ENCODE measurements around the gene CAMK2A.

GRCh38 chr5:150319484-150319790 lies 29.9 kb upstream of the CAMK2A start:
- TF ChIP-seq, protein P1, sequence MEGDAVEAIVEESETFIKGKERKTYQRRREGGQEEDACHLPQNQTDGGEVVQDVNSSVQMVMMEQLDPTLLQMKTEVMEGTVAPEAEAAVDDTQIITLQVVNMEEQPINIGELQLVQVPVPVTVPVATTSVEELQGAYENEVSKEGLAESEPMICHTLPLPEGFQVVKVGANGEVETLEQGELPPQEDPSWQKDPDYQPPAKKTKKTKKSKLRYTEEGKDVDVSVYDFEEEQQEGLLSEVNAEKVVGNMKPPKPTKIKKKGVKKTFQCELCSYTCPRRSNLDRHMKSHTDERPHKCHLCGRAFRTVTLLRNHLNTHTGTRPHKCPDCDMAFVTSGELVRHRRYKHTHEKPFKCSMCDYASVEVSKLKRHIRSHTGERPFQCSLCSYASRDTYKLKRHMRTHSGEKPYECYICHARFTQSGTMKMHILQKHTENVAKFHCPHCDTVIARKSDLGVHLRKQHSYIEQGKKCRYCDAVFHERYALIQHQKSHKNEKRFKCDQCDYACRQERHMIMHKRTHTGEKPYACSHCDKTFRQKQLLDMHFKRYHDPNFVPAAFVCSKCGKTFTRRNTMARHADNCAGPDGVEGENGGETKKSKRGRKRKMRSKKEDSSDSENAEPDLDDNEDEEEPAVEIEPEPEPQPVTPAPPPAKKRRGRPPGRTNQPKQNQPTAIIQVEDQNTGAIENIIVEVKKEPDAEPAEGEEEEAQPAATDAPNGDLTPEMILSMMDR (conservative IDR thresholded peaks at IDR 0.05), result no peak
- TF ChIP-seq EZH2 (IDR thresholded peaks at IDR 0.05; ENCODE audit: low read depth), result no peak
